Subcutaneous adipose tissue (tissue), 4 donors: ENCODE data around the gene STIM2. TPM values are rescaled to one million over a fixed set of nuclear protein-coding genes. Genes with fewer than 3 reads are reported as not detected.

ENCODE experiments used
- total RNA-seq, 4 donors: library from RNA; depleted of rRNA; stranded (reverse); fragments of >200 nt; gene quantifications; one replicate each; pipeline ENCODE4 v1.1.0, GENCODE V29; 2016
- TF ChIP-seq, protein P1 (sequence below): fragments of 450-650 bp; IDR thresholded peaks from one replicate; pipeline ENCODE4 v1.5.1; 2016; ENCODE audit warnings: low read depth, mild to moderate bottlenecking, control low read depth, antibody characterized with exemption, moderate library complexity

STIM2 gene
- total RNA-seq, 4 donors from 2014 or later: 9.0 to 19.6 (median 15.3) TPM

DNA sequence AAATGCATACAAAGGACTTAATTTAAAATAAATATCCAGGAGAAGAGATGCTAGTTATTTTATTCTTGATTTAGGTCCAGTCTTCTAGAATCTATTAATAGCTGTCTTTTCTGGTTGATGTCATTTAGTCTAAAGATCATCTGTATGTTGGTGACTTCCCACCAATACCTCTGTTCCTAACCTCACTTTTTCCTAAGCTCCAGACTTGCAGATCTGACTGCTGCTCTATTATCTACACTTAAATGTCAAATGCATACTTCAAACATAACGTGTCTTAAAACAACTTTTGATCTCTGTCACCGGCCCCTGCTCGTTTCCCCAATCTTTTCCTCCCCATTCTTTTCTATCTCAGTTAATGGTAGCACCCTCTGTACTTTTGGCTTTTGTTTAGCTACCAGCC is 133.3 kb downstream of the STIM2 start:
- TF ChIP-seq, protein P1, sequence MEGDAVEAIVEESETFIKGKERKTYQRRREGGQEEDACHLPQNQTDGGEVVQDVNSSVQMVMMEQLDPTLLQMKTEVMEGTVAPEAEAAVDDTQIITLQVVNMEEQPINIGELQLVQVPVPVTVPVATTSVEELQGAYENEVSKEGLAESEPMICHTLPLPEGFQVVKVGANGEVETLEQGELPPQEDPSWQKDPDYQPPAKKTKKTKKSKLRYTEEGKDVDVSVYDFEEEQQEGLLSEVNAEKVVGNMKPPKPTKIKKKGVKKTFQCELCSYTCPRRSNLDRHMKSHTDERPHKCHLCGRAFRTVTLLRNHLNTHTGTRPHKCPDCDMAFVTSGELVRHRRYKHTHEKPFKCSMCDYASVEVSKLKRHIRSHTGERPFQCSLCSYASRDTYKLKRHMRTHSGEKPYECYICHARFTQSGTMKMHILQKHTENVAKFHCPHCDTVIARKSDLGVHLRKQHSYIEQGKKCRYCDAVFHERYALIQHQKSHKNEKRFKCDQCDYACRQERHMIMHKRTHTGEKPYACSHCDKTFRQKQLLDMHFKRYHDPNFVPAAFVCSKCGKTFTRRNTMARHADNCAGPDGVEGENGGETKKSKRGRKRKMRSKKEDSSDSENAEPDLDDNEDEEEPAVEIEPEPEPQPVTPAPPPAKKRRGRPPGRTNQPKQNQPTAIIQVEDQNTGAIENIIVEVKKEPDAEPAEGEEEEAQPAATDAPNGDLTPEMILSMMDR: no peak

DNA sequence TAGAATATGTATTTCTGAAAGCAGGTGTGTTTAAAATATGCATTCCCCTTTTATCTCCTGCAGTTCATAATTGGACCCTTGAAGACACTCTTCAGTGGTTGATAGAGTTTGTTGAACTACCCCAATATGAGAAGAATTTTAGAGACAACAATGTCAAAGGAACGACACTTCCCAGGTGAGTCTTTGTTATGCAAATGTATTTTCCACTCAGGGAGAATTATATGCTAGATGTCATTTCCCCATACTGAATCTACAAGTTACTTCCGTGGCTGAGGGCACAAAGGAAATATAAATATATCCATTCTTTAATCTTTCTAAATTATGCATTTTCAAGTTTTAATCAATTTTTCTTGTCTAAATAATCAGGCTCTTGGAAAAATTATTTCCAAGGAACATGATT is 134.7 kb downstream of the STIM2 start:
- TF ChIP-seq, protein P1: no peak

DNA sequence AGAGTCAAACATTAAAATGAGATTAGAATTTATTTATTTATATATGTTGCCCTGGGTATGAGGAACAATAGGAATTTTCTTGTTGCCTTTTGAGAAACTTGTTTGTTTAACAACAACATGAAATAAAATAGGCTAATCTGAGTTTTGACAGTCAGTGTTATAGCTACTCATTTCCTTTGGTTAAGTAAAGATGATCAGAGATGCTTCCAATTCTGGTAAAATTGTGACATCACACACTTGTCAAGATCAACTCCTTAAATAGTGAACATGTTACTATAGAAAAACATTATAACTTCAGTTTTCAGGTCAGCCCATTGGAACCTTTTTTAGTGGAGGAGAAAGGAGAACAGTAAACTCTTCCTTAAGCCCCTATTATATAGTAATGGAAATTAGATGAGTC is 136.1 kb downstream of the STIM2 start:
- TF ChIP-seq, protein P1: no peak

- TF ChIP-seq, protein P1: no peak
These were observed 139.0 kb downstream of the STIM2 start for GRCh38 chr4:26999689-27000088.

DNA sequence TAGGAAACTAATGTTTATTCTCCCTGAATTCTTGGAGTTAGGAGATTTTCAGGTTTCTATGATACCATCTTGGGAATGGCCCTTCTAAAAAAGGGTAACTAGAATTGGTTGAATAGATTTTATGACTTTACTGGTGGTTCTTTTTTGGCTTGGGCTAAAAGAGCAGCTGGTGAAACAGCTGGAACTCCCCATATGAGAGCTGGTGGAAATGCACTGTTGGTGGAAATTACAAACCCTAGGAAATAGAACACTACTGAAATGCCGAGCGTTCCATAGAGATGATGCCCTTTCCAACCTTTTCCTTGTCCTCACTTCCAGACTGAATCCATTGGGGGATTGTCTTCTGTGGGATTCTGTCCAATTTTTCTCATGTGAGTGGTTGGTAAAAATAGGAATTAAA is 139.5 kb downstream of the STIM2 start:
- TF ChIP-seq, protein P1: no peak

DNA sequence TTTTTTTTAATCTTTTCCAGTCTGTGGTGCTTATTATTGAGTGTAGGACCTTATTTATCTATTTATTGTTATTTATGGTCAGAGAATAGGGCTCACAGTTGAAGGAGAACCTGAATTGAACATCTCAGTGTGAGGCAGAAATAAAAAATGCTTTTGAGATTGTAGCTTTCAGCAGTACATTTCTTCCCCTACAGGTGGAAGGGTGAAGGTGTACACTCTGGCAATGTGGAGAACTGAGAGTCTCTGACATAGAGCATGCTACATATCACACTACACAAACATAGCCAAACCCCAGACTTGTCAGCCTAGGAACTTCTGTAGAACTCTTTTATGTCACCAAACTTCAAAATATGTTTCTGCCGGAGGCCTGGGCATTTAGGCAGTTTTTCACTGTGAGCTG is 140.2 kb downstream of the STIM2 start:
- TF ChIP-seq, protein P1: no peak

DNA sequence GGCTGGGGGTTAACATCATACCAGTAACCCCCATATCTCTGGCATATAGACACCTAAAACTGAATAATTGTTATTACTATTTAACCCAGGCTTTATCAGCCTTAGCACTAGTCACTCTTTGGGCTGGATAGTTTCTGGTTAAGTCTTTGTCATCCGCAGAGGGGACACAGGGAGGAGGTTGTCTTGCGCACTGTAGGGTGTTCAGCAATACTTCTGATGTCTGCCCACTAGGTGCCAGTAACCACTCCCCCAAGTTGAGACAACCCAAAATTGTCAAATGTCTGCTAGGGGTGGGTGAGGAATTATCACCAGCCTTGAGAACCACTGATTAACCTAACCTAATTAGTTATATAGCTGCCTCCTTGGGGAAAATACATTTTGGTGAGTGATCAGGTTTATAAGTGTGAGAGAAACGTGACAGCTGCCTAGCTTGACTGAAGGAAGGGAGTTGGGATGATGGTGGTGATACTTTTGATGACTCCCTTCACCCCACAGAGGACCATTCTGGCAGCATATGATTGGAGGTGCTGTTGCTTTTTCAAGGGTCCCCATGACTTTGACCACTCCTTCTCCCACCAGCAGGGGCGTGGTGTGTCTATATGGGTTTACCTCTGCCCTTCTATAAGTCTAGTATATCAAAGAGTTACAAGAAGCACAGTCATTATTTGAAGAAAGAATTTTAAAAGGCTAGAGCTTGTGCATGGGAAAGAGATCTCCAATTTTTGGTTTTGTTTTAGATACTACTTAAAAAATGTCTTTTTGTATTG is 140.9 kb downstream of the STIM2 start:
- TF ChIP-seq, protein P1: no peak
